Suprapubic skin (tissue), 3 donors: ENCODE data around the gene AKR1E2.

Experiments
- POLR2A ChIP-seq, 2 donors: fragments of 450-650 bp; IDR thresholded peaks; one replicate each; pipeline ENCODE4 v1.6.1; 2017; ENCODE audit warnings: antibody characterized with exemption in 2 of 2, mild to moderate bottlenecking in 2 of 2, moderate library complexity in 2 of 2
- TF ChIP-seq, protein P1 (sequence below), 2 donors: fragments of 200-600 bp in 1 of 2; fragments of 450-650 bp in 1 of 2; sonication (generic) in 1 of 2; IDR thresholded peaks; one replicate each; pipeline ENCODE4 v1.5.1; 2016 to 2019; ENCODE audit warnings: antibody characterized with exemption in 2 of 2, mild to moderate bottlenecking in 1 of 2, moderate library complexity in 1 of 2

DNA sequence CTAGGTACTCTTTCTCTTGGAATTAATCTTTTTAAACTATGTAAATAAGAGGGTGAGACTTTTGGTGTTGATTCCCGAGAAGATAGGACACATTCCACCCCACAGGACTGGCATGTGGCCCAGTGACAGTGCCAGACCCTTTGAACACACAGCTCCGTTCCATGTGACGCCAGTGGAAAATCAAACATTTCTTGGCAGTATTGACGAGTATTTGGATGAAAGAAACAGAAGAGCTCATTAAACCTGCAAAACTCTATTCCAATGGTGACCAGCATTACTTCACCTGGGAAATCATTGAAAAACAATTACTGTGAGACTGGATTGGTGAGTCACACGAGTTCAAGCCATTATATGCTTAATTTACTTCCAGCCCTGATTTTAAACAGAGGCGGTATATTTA is 25.8 kb downstream of the AKR1E2 start:
- TF ChIP-seq, protein P1, sequence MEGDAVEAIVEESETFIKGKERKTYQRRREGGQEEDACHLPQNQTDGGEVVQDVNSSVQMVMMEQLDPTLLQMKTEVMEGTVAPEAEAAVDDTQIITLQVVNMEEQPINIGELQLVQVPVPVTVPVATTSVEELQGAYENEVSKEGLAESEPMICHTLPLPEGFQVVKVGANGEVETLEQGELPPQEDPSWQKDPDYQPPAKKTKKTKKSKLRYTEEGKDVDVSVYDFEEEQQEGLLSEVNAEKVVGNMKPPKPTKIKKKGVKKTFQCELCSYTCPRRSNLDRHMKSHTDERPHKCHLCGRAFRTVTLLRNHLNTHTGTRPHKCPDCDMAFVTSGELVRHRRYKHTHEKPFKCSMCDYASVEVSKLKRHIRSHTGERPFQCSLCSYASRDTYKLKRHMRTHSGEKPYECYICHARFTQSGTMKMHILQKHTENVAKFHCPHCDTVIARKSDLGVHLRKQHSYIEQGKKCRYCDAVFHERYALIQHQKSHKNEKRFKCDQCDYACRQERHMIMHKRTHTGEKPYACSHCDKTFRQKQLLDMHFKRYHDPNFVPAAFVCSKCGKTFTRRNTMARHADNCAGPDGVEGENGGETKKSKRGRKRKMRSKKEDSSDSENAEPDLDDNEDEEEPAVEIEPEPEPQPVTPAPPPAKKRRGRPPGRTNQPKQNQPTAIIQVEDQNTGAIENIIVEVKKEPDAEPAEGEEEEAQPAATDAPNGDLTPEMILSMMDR (IDR thresholded peaks at IDR 0.05), result no peak
- no peak for TF ChIP-seq POLR2A (IDR thresholded peaks at IDR 0.05)
